Lung (tissue), 12 donors: ENCODE results near the gene NFKBIE. TPM values are rescaled to one million over a fixed set of nuclear protein-coding genes. Genes with fewer than 3 reads are reported as not detected.

ENCODE experiments used
- ATAC-seq: fragments of 200-7000 bp; cut with Tn5 transposase; one replicate; pipeline ENCODE4 v1.9.1; 2020; ENCODE audit warnings: moderate number of reproducible peaks; ENCODE audit not compliant: insufficient read depth, low FRiP score
- DNase-seq, 3 donors: peaks; one replicate each; pipeline ENCODE4 v3.0.0-alpha.2; 2013 to 2017
- H3K27ac ChIP-seq, 2 donors: one replicate each; pipeline ENCODE4 v1.5.1; 2013; ENCODE audit warnings: mild to moderate bottlenecking in 2 of 2, moderate library complexity in 2 of 2, control low read depth in 1 of 2, inconsistent platforms in 1 of 2, low read depth in 1 of 2, low read length in 1 of 2
- H3K27me3 ChIP-seq, 3 donors: one replicate each; pipeline ENCODE4 v1.5.1; 2013; ENCODE audit warnings: low read length in 2 of 3; ENCODE audit not compliant: control insufficient read depth in 3 of 3, insufficient read depth in 3 of 3
- H3K36me3 ChIP-seq, 4 donors: one replicate each; pipeline ENCODE4 v1.5.1; 2013; ENCODE audit warnings: low read length in 4 of 4, mild to moderate bottlenecking in 1 of 4, moderate library complexity in 1 of 4; ENCODE audit not compliant: control insufficient read depth in 4 of 4, insufficient read depth in 4 of 4
- H3K4me1 ChIP-seq, 5 donors: one replicate each; pipeline ENCODE4 v1.5.1; 2013; ENCODE audit warnings: low read length in 5 of 5, mild to moderate bottlenecking in 2 of 5, moderate library complexity in 1 of 5; ENCODE audit not compliant: control insufficient read depth in 5 of 5, insufficient read depth in 5 of 5
- H3K4me3 ChIP-seq: one replicate; pipeline ENCODE4 v1.5.1; 2013; ENCODE audit warnings: mild to moderate bottlenecking, control low read depth, moderate library complexity
- H3K9ac ChIP-seq, 2 donors: one replicate each; pipeline ENCODE4 v1.5.1; 2013; ENCODE audit warnings: low read length in 2 of 2, control low read depth in 1 of 2; ENCODE audit not compliant: insufficient read depth in 1 of 2
- H3K9me3 ChIP-seq, 4 donors: one replicate each; pipeline ENCODE4 v1.5.1; 2013; ENCODE audit warnings: low read length in 3 of 4, mild to moderate bottlenecking in 1 of 4, moderate library complexity in 1 of 4; ENCODE audit not compliant: control insufficient read depth in 4 of 4, insufficient read depth in 3 of 4
- WGBS, 2 donors: extraction: QIAGEN DNeasy Blood & Tissue Kit; methylation state at CpG; one replicate each; pipeline ENCODE4 v1.1.7; 2013; 5-methylcytosine and 5-hydroxymethylcytosine counted together
- polyA plus RNA-seq, 2 donors: library from polyadenylated mRNA; stranded (reverse); fragments of 200-250 nt; gene quantifications; one replicate each; pipeline ENCODE4 v1.2.1, GENCODE V29; 2013
- total RNA-seq, 2 donors: library from RNA; depleted of rRNA in 1 of 2; stranded (reverse); fragments of >200 nt in 1 of 2; gene quantifications; one replicate each; pipeline ENCODE4 v1.2.1, GENCODE V29; 2014 to 2021
- TF ChIP-seq, protein P1 (sequence below): IDR thresholded peaks from 2 replicates; pipeline ENCODE4 v1.5.1; 2012; ENCODE audit warnings: mild to moderate bottlenecking; ENCODE audit errors: control extremely low read depth, extremely low read depth
- donor health status: control.
- donor health status: control.
- donor health status: Bipolar disorder and iron deficiency.
- donor health status: healthy.
- donor health status: DM: yes; HTN: yes; CAD: no.

Gene NFKBIE
- total and polyA plus RNA-seq, 4 donors: 13.1 to 40.6 (median 20.4) TPM

- DNase-seq (no peak), ATAC-seq (no peak)
- no peak overlapping the region for H3K27ac ChIP-seq
- H3K27me3 ChIP-seq: no peaks in the 10 kb centered on the region
- peaks cover 7 to 22% (median 11%) of the 10 kb centered on the region in 5 donors for H3K4me1 ChIP-seq
- TF ChIP-seq, protein P1, sequence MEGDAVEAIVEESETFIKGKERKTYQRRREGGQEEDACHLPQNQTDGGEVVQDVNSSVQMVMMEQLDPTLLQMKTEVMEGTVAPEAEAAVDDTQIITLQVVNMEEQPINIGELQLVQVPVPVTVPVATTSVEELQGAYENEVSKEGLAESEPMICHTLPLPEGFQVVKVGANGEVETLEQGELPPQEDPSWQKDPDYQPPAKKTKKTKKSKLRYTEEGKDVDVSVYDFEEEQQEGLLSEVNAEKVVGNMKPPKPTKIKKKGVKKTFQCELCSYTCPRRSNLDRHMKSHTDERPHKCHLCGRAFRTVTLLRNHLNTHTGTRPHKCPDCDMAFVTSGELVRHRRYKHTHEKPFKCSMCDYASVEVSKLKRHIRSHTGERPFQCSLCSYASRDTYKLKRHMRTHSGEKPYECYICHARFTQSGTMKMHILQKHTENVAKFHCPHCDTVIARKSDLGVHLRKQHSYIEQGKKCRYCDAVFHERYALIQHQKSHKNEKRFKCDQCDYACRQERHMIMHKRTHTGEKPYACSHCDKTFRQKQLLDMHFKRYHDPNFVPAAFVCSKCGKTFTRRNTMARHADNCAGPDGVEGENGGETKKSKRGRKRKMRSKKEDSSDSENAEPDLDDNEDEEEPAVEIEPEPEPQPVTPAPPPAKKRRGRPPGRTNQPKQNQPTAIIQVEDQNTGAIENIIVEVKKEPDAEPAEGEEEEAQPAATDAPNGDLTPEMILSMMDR: no peak
- H3K9ac ChIP-seq: no peak overlapping the region
- 77 to 89% methylated on average over 9 of the region's 9 CpGs for WGBS, 2 donors
- H3K36me3 ChIP-seq: peaks cover 32 to 54% (median 49%) of the 10 kb centered on the region in 4 donors
- no peak overlapping the region for H3K4me3 ChIP-seq
- no peaks in the 10 kb centered on the region for H3K9me3 ChIP-seq
Observed at GRCh38 chr6:44249082-44249748, 16.1 kb downstream of the NFKBIE start.

- peaks cover 7 to 22% (median 11%) of the 10 kb centered on the region in 5 donors for H3K4me1 ChIP-seq
- DNase-seq: no peak
- H3K9me3 ChIP-seq: no peaks in the 10 kb centered on the region
- WGBS, 2 donors: 33 to 50% methylated on average over 1 of the region's 1 CpG
- TF ChIP-seq, protein P1: no peak
- H3K36me3 ChIP-seq: peaks cover 29 to 47% (median 43%) of the 10 kb centered on the region in 4 donors
- peak overlapping the region; percentile 90 to 99 for H3K9ac ChIP-seq
- no peaks in the 10 kb centered on the region for H3K27me3 ChIP-seq
- no peak overlapping the region for H3K4me3 ChIP-seq
- ATAC-seq: no peak
- peak overlapping the region in 1 of 2 donors; percentile 94 for H3K27ac ChIP-seq
Observed at GRCh38 chr6:44248579-44248978, 16.8 kb downstream of the NFKBIE start.

GRCh38 chr6:44247338-44248302, 17.7 kb downstream of the NFKBIE start:
- DNase-seq (peak; percentile 71 to 78 (median 72)), ATAC-seq (peak; percentile 62)
- peaks cover 20 to 39% (median 36%) of the 10 kb centered on the region in 4 donors for H3K36me3 ChIP-seq
- 0 to 1% methylated on average over 52 of the region's 52 CpGs for WGBS, 2 donors
- peak overlapping the region; percentile 94 for H3K27ac ChIP-seq
- no peaks in the 10 kb centered on the region for H3K9me3 ChIP-seq
- TF ChIP-seq, protein P1: no peak
- no peaks in the 10 kb centered on the region for H3K27me3 ChIP-seq
- H3K9ac ChIP-seq: peak overlapping the region; percentile 90 to 99
- peaks cover 7 to 22% (median 11%) of the 10 kb centered on the region in 5 donors for H3K4me1 ChIP-seq
- H3K4me3 ChIP-seq: peak overlapping the region; percentile 80
